ENCODE results near the gene TNFRSF6B. TPM values are rescaled to one million over a fixed set of nuclear protein-coding genes. Genes with fewer than 3 reads are reported as not detected.
"Not testable (repeated sequence)": the region's sequence is repeated elsewhere in the genome, so short reads cannot be mapped to it uniquely, and the experiment has no call there.

TNFRSF6B gene
- polyA plus RNA-seq, 5 donors: 0.98 to 3.3 (median 2.0) TPM

- no peak for DNase-seq
These were observed 34.3 kb upstream of the TNFRSF6B start for GRCh38 chr20:63661959-63662812.

GRCh38 chr20:63662813-63663189, 33.7 kb upstream of the TNFRSF6B start:
- no peak for DNase-seq

GRCh38 chr20:63663332-63664066, 33.0 kb upstream of the TNFRSF6B start:
- no peak for DNase-seq

GRCh38 chr20:63664143-63664851, 32.2 kb upstream of the TNFRSF6B start:
- DNase-seq: no peak

GRCh38 chr20:63664861-63665594, 31.4 kb upstream of the TNFRSF6B start:
- DNase-seq: no peak

GRCh38 chr20:63665708-63666107, 30.7 kb upstream of the TNFRSF6B start:
- DNase-seq: no peak

- no peak for DNase-seq
These were observed 28.6 kb upstream of the TNFRSF6B start for GRCh38 chr20:63667858-63668257.

DNA sequence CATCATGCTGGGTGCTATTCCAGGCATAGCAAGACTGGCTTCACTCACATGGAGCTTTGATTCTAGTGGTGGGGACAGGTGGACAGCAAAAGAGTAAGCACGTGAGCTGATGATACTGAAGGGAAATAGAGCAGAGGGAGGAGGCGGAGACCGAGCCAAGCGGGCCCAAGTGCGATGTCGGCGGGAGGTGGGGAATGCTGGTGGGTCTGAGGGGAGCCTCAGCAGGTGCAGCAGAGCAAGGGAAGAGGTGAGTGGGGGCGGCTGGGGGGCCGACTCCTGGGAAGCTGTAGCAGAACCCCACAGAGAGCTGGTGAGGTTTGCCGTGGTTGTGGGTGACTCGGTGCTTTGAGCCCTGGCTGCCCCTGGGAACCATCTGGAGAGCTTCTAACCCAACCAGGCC, 28.1 kb upstream of the TNFRSF6B start:
- DNase-seq: no peak

- not testable (repeated sequence) for DNase-seq
These were observed 24.8 kb upstream of the TNFRSF6B start for GRCh38 chr20:63671695-63672094.

DNA sequence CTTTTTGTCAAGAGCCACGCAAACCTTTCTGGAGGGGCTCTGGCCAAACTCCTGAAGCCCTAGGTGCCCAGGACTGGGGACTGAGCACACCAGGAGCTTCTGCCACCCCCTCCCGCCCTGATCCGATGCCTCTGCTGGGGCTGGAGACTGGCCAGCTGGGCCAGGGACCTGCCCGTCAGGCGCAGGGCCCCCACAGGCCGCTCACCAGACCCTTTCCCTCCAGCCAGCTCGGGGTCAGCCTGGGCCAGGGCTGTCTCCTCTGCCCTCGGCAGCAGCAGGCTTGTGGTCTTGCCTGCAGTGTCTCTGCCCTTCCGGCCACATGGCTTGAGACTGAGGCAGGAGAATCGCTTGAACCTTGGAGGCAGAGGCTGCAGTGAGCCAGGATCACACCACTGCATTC, 23.8 kb upstream of the TNFRSF6B start:
- DNase-seq: no peak

DNA sequence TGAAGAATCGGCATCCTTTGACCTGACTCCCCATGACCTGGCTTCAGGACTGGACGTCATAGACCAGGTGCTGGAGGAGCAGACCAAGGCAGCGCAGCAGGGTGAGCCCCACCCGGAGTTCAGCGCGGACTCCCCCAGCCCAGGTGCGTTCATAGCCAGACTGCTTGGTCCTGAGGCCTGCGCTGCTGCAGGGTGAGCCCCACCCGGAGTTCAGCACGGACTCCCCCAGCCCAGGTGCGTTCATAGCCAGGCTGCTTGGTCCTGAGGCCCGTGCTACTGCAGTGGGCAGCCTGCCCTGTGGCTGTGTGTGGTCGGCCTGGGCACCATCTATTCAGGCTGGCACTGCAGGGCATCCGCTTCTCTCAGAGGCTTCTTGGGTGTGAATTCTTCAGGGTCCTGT, 22.5 kb upstream of the TNFRSF6B start:
- no peak for DNase-seq

GRCh38 chr20:63675681-63676368, 20.6 kb upstream of the TNFRSF6B start:
- DNase-seq: no peak

DNA sequence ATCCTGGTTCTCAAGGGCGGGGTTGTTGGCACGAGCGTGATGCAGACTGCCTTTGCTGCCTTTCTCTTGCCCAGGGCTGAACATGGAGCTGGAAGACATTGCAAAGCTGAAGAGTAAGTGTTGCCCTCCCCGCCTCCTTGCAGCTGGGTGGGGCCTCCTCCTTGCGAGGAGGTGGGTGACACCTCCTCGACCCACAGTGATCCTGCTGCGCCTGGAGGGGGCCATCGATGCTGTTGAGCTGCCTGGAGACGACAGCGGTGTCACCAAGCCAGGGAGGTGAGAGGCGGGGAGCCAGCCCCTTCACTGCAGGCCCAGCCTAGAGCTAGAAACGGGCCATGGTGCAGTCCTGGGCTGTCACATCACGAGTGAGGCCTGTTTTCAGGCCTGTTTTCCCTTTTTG, 18.4 kb upstream of the TNFRSF6B start:
- no peak for DNase-seq

- DNase-seq: no peak
These were observed 17.6 kb upstream of the TNFRSF6B start for GRCh38 chr20:63678667-63679465.

DNA sequence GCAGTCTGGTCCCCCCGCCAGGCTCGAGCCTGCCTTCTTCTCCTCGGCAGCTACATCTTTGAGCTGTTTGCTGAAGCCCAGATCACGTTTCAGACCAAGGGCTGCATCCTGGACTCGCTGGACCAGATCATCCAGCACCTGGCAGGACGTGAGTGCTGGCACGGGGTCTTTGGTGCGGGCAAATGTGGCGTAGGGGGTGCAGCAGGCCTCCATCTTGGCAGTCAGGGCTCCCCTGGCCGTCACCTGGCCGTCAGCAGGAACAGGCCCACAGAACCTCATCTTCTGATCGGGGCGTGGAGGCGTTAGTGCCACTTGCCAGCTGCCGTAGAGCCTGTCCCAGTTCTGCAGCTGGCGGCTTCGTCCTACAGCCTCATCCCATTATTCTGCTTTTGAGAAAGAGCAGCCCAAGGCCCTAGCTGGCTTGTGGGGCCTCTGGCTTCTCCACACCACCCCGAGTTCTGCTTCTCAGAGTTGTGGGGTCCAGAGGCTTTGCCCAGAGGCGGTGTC, 16.6 kb upstream of the TNFRSF6B start:
- DNase-seq: no peak

DNA sequence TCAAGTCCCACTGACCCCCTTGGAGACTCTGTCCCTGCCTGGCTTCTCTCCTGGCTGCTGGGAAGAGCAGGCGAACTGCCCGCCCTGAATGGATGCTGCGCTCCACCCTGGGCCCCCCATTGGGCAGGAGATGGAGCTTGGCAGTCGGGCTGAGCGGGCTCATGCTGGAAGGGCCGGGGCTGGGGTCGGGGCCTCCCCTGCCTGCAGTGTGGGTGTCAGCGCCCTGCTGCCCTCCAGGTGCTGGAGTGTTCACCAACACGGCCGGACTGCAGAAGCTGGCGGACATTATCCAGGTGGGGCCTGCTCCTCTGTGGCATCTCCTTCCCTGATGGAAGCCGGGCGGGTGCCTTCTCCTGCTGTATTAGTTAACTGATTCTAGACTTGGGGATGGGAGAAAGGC, 16.0 kb upstream of the TNFRSF6B start:
- no peak for DNase-seq

GRCh38 chr20:63680857-63681608, 15.4 kb upstream of the TNFRSF6B start:
- DNase-seq: no peak

DNA sequence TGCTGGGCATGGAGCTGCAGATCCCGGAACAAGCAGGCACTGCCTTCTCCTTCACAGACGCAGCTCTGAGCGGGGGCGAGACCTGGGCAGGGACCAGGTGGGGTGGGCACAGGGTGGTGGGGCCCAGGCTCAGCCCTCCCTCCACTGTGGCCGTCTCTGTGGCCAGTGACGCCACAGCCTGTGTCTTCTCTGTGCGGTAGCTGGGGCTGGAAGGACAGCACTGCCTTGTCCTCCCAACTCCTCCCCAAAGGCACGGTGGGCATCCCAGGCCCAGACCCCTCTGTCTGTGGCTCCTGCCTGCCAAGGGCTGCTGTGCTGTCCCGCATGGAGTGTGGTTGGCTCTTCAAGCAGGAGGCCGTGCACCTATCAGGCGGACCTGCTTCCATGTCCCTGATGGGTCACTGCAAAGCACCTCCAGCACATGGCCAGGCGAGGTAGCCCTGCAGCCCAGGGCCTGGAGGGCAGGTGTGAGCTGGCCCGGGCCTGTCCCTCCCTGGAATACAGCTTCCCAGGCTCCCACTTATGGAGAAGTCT, 14.8 kb upstream of the TNFRSF6B start:
- DNase-seq: no peak

Measured in right lung (tissue), 5 donors.